HUES64 (cell line): ENCODE measurements around the gene ADIG.

ENCODE experiments used
- H3K27ac ChIP-seq: 2 replicates; pipeline ENCODE4 v1.7.0; 2013; ENCODE audit warnings: low read depth, low read length, inconsistent platforms
- H3K27me3 ChIP-seq: 2 replicates; pipeline ENCODE4 v1.6.1; 2013; ENCODE audit warnings: mild to moderate bottlenecking, low read length; ENCODE audit not compliant: insufficient read depth
- H3K36me3 ChIP-seq: 2 replicates; pipeline ENCODE4 v1.6.1; 2013; ENCODE audit warnings: mild to moderate bottlenecking, low read length; ENCODE audit not compliant: insufficient read depth
- H3K4me1 ChIP-seq: 2 replicates; pipeline ENCODE4 v1.6.1; 2013; ENCODE audit warnings: mild to moderate bottlenecking, low read length, moderate library complexity; ENCODE audit not compliant: insufficient read depth
- H3K4me3 ChIP-seq: 2 replicates; pipeline ENCODE4 v1.5.1; 2013; ENCODE audit warnings: mild to moderate bottlenecking, low read length, moderate library complexity
- H3K9ac ChIP-seq: 2 replicates; pipeline ENCODE4 v1.6.1; 2013; ENCODE audit warnings: mild to moderate bottlenecking, low read depth, low read length
- H3K9me3 ChIP-seq: 2 replicates; pipeline ENCODE4 v1.6.1; 2013; ENCODE audit warnings: low read depth, low read length; ENCODE audit not compliant: insufficient read depth
- WGBS: fragments of 150-250, 120-280 bp; methylation state at CpG from one replicate; pipeline ENCODE4 v1.1.7; 2013; ENCODE audit warnings: missing lambda C conversion rate; 5-methylcytosine and 5-hydroxymethylcytosine counted together

The ADIG gene

DNA sequence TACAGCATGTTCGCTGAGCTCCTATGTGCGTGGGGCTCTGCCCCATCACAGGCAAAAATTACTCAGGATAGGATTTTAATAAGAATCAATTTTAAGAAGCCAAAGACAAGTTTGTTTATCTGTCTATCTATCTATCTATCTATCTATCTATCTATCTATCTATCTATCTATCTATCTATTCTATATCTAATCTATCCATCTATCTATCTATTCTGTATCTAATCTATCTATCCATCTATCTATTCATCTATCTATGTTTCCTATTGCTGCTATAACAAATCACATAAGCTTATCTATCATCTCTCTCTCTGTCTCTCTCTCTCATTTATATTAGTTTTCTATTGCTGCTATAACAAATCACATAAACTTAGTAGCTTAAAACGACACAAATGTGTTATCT, 22.3 kb downstream of the ADIG start:
- Histone ChIP-seq H3K9ac (no peak overlapping the region), H3K27ac (no peak overlapping the region), H3K4me1 (peaks cover 21% of the 10 kb centered on the region; the same call in 1 of the 2 replicates), H3K27me3 (peaks cover 13% of the 10 kb centered on the region), H3K36me3 (no peaks in the 10 kb centered on the region), H3K4me3 (no peak overlapping the region), H3K9me3 (no peaks in the 10 kb centered on the region)
- WGBS, result 92% methylated on average over 3 of the region's 3 CpGs

DNA sequence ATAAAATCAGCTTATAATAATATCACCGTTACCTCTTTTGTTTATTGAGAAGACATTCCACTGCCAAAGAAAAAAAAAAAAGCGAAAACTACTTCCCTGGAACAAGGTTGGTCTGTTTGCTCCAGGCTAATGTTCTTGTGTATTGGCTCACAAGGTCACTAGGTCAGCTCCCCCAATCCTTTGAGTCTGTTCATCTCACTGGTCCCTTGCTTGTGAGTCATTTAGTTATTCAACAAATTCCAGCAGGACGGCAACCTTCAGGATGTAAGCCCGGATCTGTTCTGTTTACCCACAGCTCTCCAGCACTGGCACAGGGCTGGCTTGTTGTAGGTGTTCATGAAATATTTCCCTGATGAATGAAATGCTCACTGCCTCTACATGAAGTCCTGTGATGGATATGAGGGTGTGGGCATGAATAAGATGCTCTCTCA, 23.9 kb downstream of the ADIG start:
- Histone ChIP-seq H3K36me3 (no peaks in the 10 kb centered on the region), H3K9ac (no peak overlapping the region), H3K9me3 (no peaks in the 10 kb centered on the region), H3K4me3 (no peak overlapping the region), H3K27ac (no peak overlapping the region), H3K27me3 (peaks cover 13% of the 10 kb centered on the region), H3K4me1 (peaks cover 14% of the 10 kb centered on the region; the same call in 1 of the 2 replicates)
- whole genome bisulfite sequencing, result 44% methylated on average over 4 of the region's 4 CpGs

GRCh38 chr20:38607351-38607750, 26.4 kb downstream of the ADIG start:
- Histone ChIP-seq H3K4me3 (no peak overlapping the region), H3K9ac (no peak overlapping the region), H3K27ac (no peak overlapping the region), H3K9me3 (no peaks in the 10 kb centered on the region), H3K4me1 (peaks cover 7% of the 10 kb centered on the region; the same call in 1 of the 2 replicates), H3K27me3 (peaks cover 5% of the 10 kb centered on the region; the same call in 1 of the 2 replicates), H3K36me3 (no peaks in the 10 kb centered on the region)
- WGBS, result 43% methylated on average over 12 of the region's 12 CpGs

DNA sequence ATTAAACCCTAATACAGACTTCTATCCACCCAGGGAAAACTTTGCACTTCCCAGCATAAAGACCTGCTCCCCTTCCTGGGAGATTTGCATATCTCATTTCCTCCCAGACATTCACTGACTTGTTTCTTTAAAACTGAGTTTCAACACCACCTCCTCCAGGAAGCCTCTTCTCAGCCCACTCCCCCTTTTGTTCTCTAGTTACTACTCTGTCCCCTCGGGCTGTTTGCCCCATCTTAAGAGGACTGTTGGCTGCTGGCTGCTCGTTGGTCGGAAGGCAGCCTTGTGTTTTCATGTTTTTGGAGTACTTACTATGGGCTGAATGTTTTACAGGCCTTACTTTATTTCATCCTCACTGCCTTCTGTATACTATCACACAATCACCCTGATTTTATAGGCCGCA, 27.2 kb downstream of the ADIG start:
- H3K9ac ChIP-seq, result no peak overlapping the region
- no peaks in the 10 kb centered on the region for H3K27me3 ChIP-seq
- WGBS, result 57% methylated on average over 2 of the region's 4 CpGs
- peaks cover 7% of the 10 kb centered on the region; the same call in 1 of the 2 replicates for H3K4me1 ChIP-seq
- H3K27ac ChIP-seq, result no peak overlapping the region
- H3K9me3 ChIP-seq, result no peaks in the 10 kb centered on the region
- H3K4me3 ChIP-seq, result no peak overlapping the region
- H3K36me3 ChIP-seq, result no peaks in the 10 kb centered on the region

DNA sequence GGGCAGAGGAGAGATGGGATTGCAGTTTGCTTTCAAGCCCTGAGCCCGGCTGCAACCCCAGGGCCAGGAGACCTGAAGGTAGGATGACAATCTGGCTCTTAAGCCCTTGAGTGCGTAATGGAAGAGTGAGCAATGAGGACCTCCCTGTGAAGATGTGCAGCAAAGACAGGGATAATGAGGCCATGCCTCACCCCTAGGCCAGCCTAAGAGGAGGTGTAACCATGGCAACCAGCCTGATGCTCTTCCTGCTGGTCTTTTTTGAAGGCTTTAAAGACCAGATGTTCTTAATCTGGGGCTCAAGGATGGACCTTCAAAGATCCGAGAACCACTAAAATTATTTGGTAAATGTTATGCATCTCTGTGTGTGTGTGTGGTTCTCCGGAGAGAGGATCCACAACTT, 28.8 kb downstream of the ADIG start:
- Histone ChIP-seq H3K9ac (no peak overlapping the region), H3K27me3 (no peaks in the 10 kb centered on the region), H3K27ac (no peak overlapping the region), H3K36me3 (no peaks in the 10 kb centered on the region), H3K4me3 (no peak overlapping the region), H3K9me3 (no peaks in the 10 kb centered on the region), H3K4me1 (peaks cover 7% of the 10 kb centered on the region; the same call in 1 of the 2 replicates)
- WGBS, result 94% methylated on average over 3 of the region's 4 CpGs

- Histone ChIP-seq H3K9ac (no peak overlapping the region), H3K36me3 (no peaks in the 10 kb centered on the region), H3K27me3 (no peaks in the 10 kb centered on the region), H3K4me3 (no peak overlapping the region), H3K9me3 (no peaks in the 10 kb centered on the region), H3K27ac (no peak overlapping the region), H3K4me1 (peaks cover 7% of the 10 kb centered on the region; the same call in 1 of the 2 replicates)
- 78% methylated on average over 5 of the region's 5 CpGs for WGBS
These were observed 29.5 kb downstream of the ADIG start for GRCh38 chr20:38610521-38610920.

DNA sequence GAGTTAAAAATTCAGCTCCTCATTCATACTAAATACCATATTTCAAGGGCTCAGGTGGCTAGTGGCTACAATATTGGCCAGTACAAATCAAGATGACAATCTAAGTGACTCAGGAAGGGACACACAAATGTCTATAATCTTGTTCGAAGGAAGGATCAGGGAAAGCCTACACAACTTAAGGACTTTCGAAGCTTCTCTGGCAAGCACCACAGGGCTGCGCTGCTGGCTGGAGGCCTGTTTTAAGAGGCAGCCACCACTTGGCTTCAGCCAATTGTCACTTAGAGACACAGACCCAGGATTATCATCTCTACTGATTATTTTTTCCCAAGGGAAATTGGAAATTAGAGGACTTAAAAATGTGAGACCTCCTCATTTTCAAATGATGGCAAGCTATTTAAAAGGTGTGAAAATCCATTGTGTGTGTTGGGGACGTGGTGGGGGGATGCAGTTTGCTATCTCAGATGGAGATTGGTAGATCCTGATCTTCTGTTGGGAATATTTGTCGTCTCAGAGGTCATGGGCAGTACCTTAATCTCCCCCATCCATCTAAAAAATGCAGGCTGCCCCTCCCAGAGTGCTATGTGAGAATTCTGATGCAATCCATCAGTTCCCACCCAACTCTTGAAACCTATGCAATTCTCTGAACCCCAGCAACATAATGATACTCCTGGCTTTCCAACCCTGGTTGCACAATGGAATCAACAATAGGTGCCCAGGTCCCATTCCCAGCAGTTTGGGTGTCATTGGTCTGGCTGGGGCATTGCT, 31.9 kb downstream of the ADIG start:
- Histone ChIP-seq H3K4me1 (peaks cover 9% of the 10 kb centered on the region; the same call in 1 of the 2 replicates), H3K27ac (no peak overlapping the region), H3K9me3 (no peaks in the 10 kb centered on the region), H3K36me3 (no peaks in the 10 kb centered on the region), H3K27me3 (no peaks in the 10 kb centered on the region), H3K4me3 (no peak overlapping the region), H3K9ac (no peak overlapping the region)
- WGBS, result 79% methylated on average over 5 of the region's 5 CpGs

GRCh38 chr20:38615283-38615682, 34.3 kb downstream of the ADIG start:
- 96% methylated on average over 15 of the region's 15 CpGs for WGBS
- Histone ChIP-seq H3K27me3 (no peaks in the 10 kb centered on the region), H3K36me3 (no peaks in the 10 kb centered on the region), H3K9ac (no peak overlapping the region), H3K4me1 (peaks cover 7% of the 10 kb centered on the region; the same call in 1 of the 2 replicates), H3K9me3 (no peaks in the 10 kb centered on the region), H3K27ac (no peak overlapping the region), H3K4me3 (no peak overlapping the region)

- H3K4me3 ChIP-seq, result no peak overlapping the region
- no peak overlapping the region for H3K27ac ChIP-seq
- H3K36me3 ChIP-seq, result no peaks in the 10 kb centered on the region
- H3K9ac ChIP-seq, result no peak overlapping the region
- no peaks in the 10 kb centered on the region for H3K9me3 ChIP-seq
- WGBS, result 93% methylated on average over 4 of the region's 4 CpGs
- H3K27me3 ChIP-seq, result no peaks in the 10 kb centered on the region
- H3K4me1 ChIP-seq, result peaks cover 16% of the 10 kb centered on the region
These were observed 35.5 kb downstream of the ADIG start for GRCh38 chr20:38616457-38616856.

GRCh38 chr20:38617011-38617829, 36.2 kb downstream of the ADIG start:
- Histone ChIP-seq H3K36me3 (no peaks in the 10 kb centered on the region), H3K27ac (peak overlapping the region; percentile 2; the same call in 1 of the 2 replicates), H3K9me3 (no peaks in the 10 kb centered on the region), H3K4me1 (peaks cover 16% of the 10 kb centered on the region), H3K9ac (no peak overlapping the region), H3K27me3 (no peaks in the 10 kb centered on the region), H3K4me3 (no peak overlapping the region)
- 69% methylated on average over 16 of the region's 16 CpGs for WGBS

GRCh38 chr20:38617830-38618196, 36.8 kb downstream of the ADIG start:
- no peak overlapping the region for H3K9ac ChIP-seq
- no peaks in the 10 kb centered on the region for H3K36me3 ChIP-seq
- no peak overlapping the region for H3K4me3 ChIP-seq
- H3K27ac ChIP-seq, result no peak overlapping the region
- H3K9me3 ChIP-seq, result no peaks in the 10 kb centered on the region
- H3K27me3 ChIP-seq, result no peaks in the 10 kb centered on the region
- 92% methylated on average over 4 of the region's 4 CpGs for WGBS
- H3K4me1 ChIP-seq, result peaks cover 16% of the 10 kb centered on the region
